Frontal cortex (tissue), 4 donors: ENCODE results near the gene PRKAB1. TPM values are rescaled to one million over a fixed set of nuclear protein-coding genes. Genes with fewer than 3 reads are reported as not detected.

ENCODE experiments used
- DNase-seq, 2 donors: peaks; one replicate each; pipeline ENCODE4 v3.0.0; 2012; ENCODE audit warnings: low spot score in 2 of 2
- FAIRE-seq: peaks from 2 replicates; lab custom pipeline; 2012; peaks lifted over from hg19 to GRCh38; lab: Jason Lieb, UNC
- total RNA-seq: library from RNA; depleted of rRNA; stranded (reverse); fragments of >200 nt; gene quantifications from one replicate; pipeline ENCODE4 v1.2.3, GENCODE V29; 2014
- donor health status: control.
- donor health status: control.
- donor health status: control.

The PRKAB1 gene
- total RNA-seq, 1 donor from 2014 or later: 15.9 TPM

DNA sequence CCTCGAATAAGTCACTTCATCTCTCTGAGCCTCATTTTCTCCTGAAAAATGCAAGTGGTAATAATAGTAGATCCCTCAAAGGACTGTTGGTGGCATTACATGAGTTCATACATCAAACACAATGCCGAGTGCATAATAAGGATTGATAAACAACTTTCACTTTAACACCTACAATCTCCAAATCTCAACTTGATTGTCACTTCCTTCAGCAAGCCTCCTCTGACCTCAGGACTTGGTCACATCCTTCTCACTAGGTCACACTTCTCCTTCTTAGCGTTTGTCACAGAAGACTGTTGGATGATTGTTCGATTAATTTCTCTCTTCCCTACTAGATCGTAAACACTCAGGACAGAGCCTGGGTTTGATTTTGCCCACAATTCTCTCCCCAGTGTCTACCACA, 7.9 kb upstream of the PRKAB1 start:
- no peak for DNase-seq
- no peak for FAIRE-seq

- DNase-seq (no peak), FAIRE-seq (no peak)
Measured at GRCh38 chr12:119661882-119662281, 6.1 kb upstream of the PRKAB1 start.

- DNase-seq (no peak), FAIRE-seq (no peak)
Measured at GRCh38 chr12:119664642-119665041, 3.3 kb upstream of the PRKAB1 start.

GRCh38 chr12:119665164-119665929, 2.6 kb upstream of the PRKAB1 start:
- FAIRE-seq: no peak

DNA sequence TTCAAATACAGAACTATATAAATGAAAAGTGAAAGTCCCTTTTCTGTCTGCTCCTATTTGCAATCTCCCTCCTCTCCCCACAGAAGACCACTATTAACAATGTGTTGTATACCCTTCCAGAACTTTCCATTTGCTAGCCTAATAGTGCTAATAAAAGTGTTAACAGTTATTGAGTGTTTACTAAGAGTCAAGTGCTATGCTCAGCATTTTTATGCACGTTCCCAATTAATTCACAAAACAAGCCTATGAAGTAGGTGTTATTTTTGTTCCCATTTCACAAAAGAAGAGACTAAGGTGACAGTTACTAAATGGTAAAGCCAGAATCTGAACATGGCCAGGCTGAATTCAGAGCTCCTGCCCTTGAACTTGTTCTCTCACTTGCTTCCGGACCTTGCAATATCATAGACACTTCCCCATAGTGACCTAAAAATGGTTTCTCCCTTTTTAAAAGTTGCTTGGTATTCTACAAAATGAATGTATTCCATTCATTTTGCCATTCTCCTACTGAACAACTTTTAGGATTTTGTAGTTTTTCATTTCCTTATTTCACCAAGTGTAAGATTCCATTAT, 1.6 kb upstream of the PRKAB1 start:
- FAIRE-seq: no peak
- DNase-seq: no peak

More at GRCh38 chr12:119665164-119665929, 2.6 kb upstream of the PRKAB1 start:
- no peak for DNase-seq

- DNase-seq: no peak
- FAIRE-seq: no peak
Measured at GRCh38 chr12:119666900-119667576, 895 bp upstream of the PRKAB1 start.

- DNase-seq (no peak), FAIRE-seq (no peak)
Measured at GRCh38 chr12:119668324-119668841, 450 bp downstream of the PRKAB1 start.

DNA sequence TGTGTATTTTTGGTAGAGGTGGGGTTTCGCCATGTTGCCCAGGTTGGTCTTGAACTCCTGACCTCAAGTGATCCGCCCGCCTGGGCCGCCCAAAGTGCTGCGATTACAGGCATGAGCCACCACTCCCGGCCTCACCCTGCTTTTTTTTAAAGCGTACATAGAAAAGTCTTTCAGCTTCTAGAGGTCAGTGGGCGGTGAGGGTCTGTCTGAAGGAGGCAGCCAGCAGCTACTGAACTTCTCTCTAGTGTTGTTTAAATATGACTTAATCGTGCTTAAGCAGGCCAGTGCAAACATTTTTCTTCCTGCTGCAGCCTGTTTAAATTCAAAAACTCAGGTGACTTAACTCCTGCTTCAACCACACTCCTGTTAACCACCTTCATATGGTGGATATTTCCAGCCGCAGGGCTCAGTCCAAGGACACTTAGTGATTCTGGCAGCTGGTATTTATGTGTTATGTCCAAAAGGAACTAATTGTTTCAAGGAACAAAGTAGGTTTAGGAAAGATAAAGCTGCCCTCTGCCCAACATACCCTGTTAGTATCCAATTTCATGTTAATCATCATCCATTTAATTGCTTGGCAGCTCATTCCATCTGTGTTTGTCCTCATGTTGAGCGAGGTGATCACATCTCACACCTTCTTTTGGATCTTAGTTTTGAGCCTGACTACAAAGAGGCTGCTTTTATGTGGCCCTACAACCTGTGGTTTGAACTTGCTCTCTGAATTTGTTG, 2.0 kb downstream of the PRKAB1 start:
- no peak for DNase-seq

DNA sequence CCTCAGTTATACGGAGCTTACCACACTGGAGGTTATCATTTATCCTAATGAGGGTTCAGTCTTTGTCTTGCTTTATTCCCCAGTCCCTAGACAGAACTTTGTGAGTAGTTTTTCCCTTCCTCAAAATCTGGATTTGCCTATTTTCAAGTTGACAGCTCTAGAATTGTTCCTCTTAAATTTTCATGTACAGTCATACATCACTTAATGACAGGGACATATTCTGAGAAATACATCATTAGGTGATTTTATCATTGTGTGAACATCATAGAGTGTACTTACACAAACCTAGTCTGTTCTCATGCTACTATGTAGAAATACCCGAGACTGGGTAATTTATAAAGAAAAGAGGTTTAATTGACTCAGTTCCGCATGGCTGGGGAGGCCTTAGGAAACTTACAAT, 3.1 kb downstream of the PRKAB1 start:
- FAIRE-seq (no peak), DNase-seq (no peak)

More for the DNA sequence above, 2.0 kb downstream of the PRKAB1 start:
- FAIRE-seq: no peak

- no peak for DNase-seq
- no peak for FAIRE-seq
Measured at GRCh38 chr12:119672194-119672593, 4.3 kb downstream of the PRKAB1 start.

DNA sequence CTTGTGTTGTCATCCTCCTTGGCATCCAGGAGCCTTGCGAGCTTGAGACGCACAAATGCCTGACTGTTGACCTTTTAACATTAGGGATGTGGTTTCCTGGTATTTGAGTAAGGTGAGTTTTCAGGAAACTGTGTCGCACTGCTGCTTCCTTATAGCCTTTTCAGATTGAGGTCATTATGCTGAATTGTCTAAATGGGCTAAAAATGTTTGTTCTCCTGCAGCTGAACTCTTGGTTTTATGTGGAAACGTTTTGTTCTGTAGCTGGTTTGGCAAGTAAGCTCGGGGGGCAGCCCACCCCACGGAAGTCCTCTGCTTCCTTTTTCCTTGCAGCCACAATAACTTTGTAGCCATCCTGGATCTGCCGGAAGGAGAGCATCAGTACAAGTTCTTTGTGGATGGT, 5.7 kb downstream of the PRKAB1 start:
- DNase-seq: no peak

GRCh38 chr12:119674560-119674959, 6.6 kb downstream of the PRKAB1 start:
- no peak for FAIRE-seq
- DNase-seq: no peak

More for the DNA sequence above, 5.7 kb downstream of the PRKAB1 start:
- FAIRE-seq: no peak

GRCh38 chr12:119676022-119676421, 8.1 kb downstream of the PRKAB1 start:
- no peak for FAIRE-seq
- no peak for DNase-seq

- FAIRE-seq (no peak), DNase-seq (no peak)
Measured at GRCh38 chr12:119676573-119676972, 8.6 kb downstream of the PRKAB1 start.

DNA sequence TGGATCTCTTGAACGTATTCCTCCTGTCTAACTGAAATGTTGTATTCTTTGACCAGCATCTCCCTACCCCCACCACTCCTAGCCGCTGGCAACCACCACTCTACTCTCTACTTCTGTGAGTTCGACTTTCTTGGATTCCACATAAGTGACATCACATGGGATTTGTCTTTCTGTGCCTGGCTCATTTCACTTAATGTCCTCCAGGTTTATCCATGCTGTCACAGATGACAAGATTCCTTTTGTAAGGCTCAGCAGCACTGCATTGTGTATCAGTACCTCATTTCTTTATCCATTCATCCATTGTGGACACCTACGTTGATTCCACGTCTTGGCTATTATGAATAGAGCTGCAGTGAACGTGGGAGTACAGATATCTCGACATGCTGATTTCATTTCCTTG, 10.5 kb downstream of the PRKAB1 start:
- no peak for FAIRE-seq

GRCh38 chr12:119679081-119679480, 11.1 kb downstream of the PRKAB1 start:
- no peak for DNase-seq
- FAIRE-seq: no peak

More for the DNA sequence above, 10.5 kb downstream of the PRKAB1 start:
- no peak for DNase-seq

DNA sequence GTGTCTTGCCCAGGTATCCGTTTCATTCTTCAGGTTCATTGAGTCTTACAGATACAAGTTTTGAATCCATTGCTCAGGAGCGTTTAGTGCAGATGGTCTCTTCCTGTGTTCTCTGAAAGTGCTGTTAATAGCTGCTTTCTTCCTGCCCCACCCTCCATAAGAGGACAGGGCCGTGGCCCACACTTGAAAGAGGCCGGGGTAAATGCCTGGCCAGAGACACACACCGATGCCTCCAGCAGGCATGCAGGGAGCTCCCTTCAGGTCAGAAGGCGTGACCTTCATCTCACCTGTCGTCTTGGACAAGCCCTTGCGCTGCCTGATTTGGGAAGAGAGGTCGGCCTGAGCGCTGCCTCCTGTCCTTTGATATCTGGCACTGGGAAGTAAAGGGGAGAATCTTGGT, 11.6 kb downstream of the PRKAB1 start:
- DNase-seq (no peak), FAIRE-seq (no peak)

DNA sequence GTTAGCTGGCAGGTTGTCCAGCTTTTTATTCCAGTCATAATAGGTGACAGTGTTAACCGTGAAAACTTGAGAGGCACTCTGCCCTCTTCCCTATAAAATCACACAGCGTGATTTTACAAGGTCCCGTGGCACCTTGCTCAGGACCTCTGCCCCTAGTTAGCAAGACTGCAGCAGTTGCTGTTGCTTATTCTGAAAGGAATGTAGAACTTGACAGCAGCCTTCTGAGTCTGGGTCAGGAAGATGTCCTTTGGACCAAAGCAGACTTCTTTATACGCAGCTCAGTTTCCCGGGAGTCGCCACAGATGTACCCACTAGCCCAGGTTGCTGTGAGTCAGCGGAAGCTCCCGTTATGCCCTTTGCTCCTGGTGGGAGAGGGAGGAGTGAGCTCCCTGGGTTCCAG, 13.2 kb downstream of the PRKAB1 start:
- FAIRE-seq: no peak

DNA sequence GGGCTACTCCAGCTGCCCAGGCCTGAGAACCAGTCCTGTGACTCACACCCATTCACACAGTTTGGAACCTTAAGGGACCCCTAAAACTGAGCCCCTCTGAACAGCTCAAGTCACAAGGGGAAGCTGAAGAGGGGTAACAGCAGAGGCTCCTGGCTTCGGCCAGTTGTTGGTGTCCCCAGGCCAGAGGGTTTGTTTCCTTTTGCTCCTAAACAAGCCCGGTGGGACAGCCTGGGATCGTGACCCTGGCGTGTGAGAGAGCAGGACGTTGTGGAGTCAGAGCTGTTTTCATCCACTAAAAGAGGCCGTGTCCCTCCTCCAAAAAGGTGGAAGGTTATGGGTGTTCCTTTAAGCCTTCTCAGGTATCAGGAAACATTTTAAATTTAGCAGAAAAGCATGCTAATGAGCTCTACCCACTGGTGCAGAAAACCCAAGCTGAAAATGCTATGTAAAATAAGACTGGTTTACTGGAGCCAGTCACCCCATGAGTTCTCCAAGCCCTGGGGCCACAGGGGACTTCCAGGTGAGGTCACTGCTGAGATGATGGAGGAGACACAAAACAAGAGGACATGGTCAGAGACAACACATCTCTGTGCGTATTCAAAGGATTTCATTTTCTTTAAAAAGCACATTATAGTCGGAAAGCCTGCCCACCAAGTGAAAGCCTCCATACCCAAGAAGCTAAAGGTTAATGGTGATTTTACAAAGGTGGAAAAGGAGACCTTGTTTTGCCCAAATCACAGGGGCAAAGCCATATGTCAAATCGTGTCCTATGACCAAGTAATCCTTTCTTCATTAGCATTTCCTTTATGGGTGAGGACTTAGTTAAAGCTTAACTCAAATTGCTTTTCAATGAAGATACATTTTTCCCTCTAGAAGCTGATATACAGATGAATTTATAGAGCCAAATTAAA, 14.1 kb downstream of the PRKAB1 start:
- FAIRE-seq: no peak
- DNase-seq: no peak

More for the DNA sequence above, 13.2 kb downstream of the PRKAB1 start:
- no peak for DNase-seq
